ENCODE data around the gene ABLIM3. TPM values are rescaled to one million over a fixed set of nuclear protein-coding genes. Genes with fewer than 3 reads are reported as not detected.

ABLIM3 gene
- total and polyA plus RNA-seq, 2 of the 8 experiments (the other 6 are each of a cell fraction or from before 2014, with no cell fraction given) = 0.36 to 0.56 TPM

- Histone ChIP-seq H2BK15ac (ENCODE audit: low read length) (no peak overlapping the region), H3K79me2 (ENCODE audit: control insufficient read depth in 1 of 2, insufficient read depth in 2 of 2, low read length in 2 of 2) (no peaks in the 10 kb centered on the region), H3K4me1 (replicated peaks in 1 of 4; ENCODE audit: control insufficient read depth in 3 of 4, insufficient read depth in 4 of 4, low read length in 3 of 4) (no peaks in the 10 kb centered on the region), H2BK5ac (ENCODE audit: low read depth, low read length) (no peak overlapping the region), H2BK120ac (replicated peaks; ENCODE audit: low read depth, low read length) (no peak overlapping the region), H4K8ac (ENCODE audit: extremely low read depth, insufficient read depth, low read length) (no peak overlapping the region), H3K14ac (ENCODE audit: insufficient read length) (no peak overlapping the region), H4K20me1 (replicated peaks in 1 of 2; ENCODE audit: control insufficient read depth in 1 of 2, insufficient read depth in 2 of 2, low read length in 2 of 2) (no peaks in the 10 kb centered on the region), H2AK5ac (ENCODE audit: low read depth, low read length) (no peak overlapping the region), H3K56ac (replicated peaks; ENCODE audit: insufficient read length, low read depth, low read length) (no peak overlapping the region), H3K23me2 (ENCODE audit: low read depth, low read length) (no peaks in the 10 kb centered on the region), H3K36me3 (ENCODE audit: control insufficient read depth in 2 of 4, insufficient read depth in 4 of 4, low read length in 3 of 4) (no peaks in the 10 kb centered on the region; a peak in 1 of 8 replicates), H2BK12ac (ENCODE audit: low read depth, low read length) (no peak overlapping the region), H4K5ac (ENCODE audit: insufficient read length, low read depth, low read length) (no peak overlapping the region), H3K18ac (ENCODE audit: extremely low read depth, low read length) (no peak overlapping the region), H3K4me2 (ENCODE audit: insufficient read depth in 1 of 2, low read depth in 2 of 2, low read length in 2 of 2) (no peak overlapping the region), H3K23ac (ENCODE audit: insufficient read length) (no peak overlapping the region), H2AFZ (ENCODE audit: low read length) (no peak overlapping the region), H4K91ac (replicated peaks; ENCODE audit: insufficient read length, low read length) (no peak overlapping the region), H2BK20ac (ENCODE audit: low read length) (no peak overlapping the region), H3K4me3 (ENCODE audit: extremely low read depth in 1 of 4, insufficient read depth in 2 of 4, low read depth in 3 of 4, low read length in 4 of 4) (no peak overlapping the region), H3K27ac (ENCODE audit: low read depth, low read length) (no peak overlapping the region), H3K9me3 (ENCODE audit: insufficient read depth in 2 of 2, low read depth in 1 of 2, low read length in 1 of 2) (no peaks in the 10 kb centered on the region), H3K79me1 (ENCODE audit: low read depth, low read length) (no peaks in the 10 kb centered on the region), H3K27me3 (replicated peaks in 1 of 4; ENCODE audit: control insufficient read depth in 3 of 4, extremely low read depth in 1 of 4, insufficient read depth in 3 of 4, low read length in 3 of 4) (no peaks in the 10 kb centered on the region; a peak in 1 of 7 replicates), H3K4ac (replicated peaks; ENCODE audit: insufficient read length, low read depth, low read length) (no peak overlapping the region), H3K9ac (replicated peaks in 1 of 4; ENCODE audit: extremely low read depth in 1 of 4, low read depth in 3 of 4, low read length in 3 of 4) (no peak overlapping the region)
- no peak for DNase-seq (ENCODE audit: low read depth in 1 of 2, low spot score in 2 of 2)
- no peak for FAIRE-seq
- CTCF ChIA-PET (ENCODE audit: partially characterized antibody) = interaction anchor here (1.1 to 1.5 kb wide), 2 partner anchors 14 to 23 kb away, joined by 3 to 4 read pairs; no protein-coding TSS in a partner anchor
- 87% methylated on average over 5 of the region's 5 CpGs; no CpG with 5 or more reads in 1 of the 2 experiments for WGBS, 2 experiments (ENCODE audit: extremely low coverage in 1 of 2, insufficient coverage in 1 of 2, insufficient read length in 1 of 2, insufficient replicate concordance in 2 of 2, low coverage in 1 of 2, low lambda C conversion rate in 2 of 2, missing lambda C conversion rate in 1 of 2)
- POLR2A ChIA-PET (ENCODE audit: partially characterized antibody) = no interaction called here
- TF ChIP-seq POLR2AphosphoS5 (IDR thresholded peaks at IDR 0.05; ENCODE audit: low read depth, low read length) (no peak), TCF12 (IDR thresholded peaks at IDR 0.05; ENCODE audit: low read depth, low read length) (no peak), EP300 (IDR thresholded peaks at IDR 0.05; ENCODE audit: borderline replicate concordance in 1 of 2, low read depth in 2 of 2, low read length in 2 of 2) (no peak), MAFK (IDR thresholded peaks at IDR 0.05; ENCODE audit: low read depth, low read length) (no peak), CREB1 (IDR thresholded peaks at IDR 0.05) (no peak), CEBPB (IDR thresholded peaks at IDR 0.05; ENCODE audit: low read depth, low read length) (no peak), KDM5A (IDR thresholded peaks at IDR 0.05; ENCODE audit: low read length) (no peak), CHD1 (IDR thresholded peaks at IDR 0.05; ENCODE audit: low read depth, low read length) (no peak), TEAD4 (IDR thresholded peaks at IDR 0.05; ENCODE audit: low read depth, low read length) (no peak), BACH1 (IDR thresholded peaks at IDR 0.05; ENCODE audit: low read length) (no peak), RNF2 (IDR thresholded peaks at IDR 0.05; ENCODE audit: borderline replicate concordance, low read depth, low read length, missing control alignments, poor library complexity, severe bottlenecking) (no peak), SP1 (IDR thresholded peaks at IDR 0.05; ENCODE audit: low read depth, low read length) (no peak)
- TF ChIP-seq, protein P1, sequence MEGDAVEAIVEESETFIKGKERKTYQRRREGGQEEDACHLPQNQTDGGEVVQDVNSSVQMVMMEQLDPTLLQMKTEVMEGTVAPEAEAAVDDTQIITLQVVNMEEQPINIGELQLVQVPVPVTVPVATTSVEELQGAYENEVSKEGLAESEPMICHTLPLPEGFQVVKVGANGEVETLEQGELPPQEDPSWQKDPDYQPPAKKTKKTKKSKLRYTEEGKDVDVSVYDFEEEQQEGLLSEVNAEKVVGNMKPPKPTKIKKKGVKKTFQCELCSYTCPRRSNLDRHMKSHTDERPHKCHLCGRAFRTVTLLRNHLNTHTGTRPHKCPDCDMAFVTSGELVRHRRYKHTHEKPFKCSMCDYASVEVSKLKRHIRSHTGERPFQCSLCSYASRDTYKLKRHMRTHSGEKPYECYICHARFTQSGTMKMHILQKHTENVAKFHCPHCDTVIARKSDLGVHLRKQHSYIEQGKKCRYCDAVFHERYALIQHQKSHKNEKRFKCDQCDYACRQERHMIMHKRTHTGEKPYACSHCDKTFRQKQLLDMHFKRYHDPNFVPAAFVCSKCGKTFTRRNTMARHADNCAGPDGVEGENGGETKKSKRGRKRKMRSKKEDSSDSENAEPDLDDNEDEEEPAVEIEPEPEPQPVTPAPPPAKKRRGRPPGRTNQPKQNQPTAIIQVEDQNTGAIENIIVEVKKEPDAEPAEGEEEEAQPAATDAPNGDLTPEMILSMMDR (IDR thresholded peaks at IDR 0.05; ENCODE audit: control extremely low read depth in 1 of 3, insufficient read depth in 1 of 3, low read depth in 1 of 3, low read length in 3 of 3) = no peak
Observed at GRCh38 chr5:149282966-149283332, 141.7 kb downstream of the ABLIM3 start.
